Esophagus muscularis mucosa (tissue), 4 donors: ENCODE measurements around the gene TERT. TPM values are rescaled to one million over a fixed set of nuclear protein-coding genes. Genes with fewer than 3 reads are reported as not detected.
"Not testable (repeated sequence)": the region's sequence is repeated elsewhere in the genome, so short reads cannot be mapped to it uniquely, and the experiment has no call there.

Experiments
- DNase-seq: peaks from one replicate; pipeline ENCODE4 v3.0.0-alpha.2; 2017; ENCODE audit errors: extremely low spot score
- H3K27ac ChIP-seq, 4 donors: fragments of 200-600 bp; sonication (generic); replicated peaks in 1 of 4; 1 replicate in 3 of 4; 2 replicates in 1 of 4; pipeline ENCODE4 v1.5.1; 2016 to 2019; ENCODE audit warnings: mild to moderate bottlenecking in 1 of 4
- H3K27me3 ChIP-seq, 4 donors: fragments of 200-600 bp; sonication (generic); one replicate each; pipeline versions ENCODE4 v1.5.1 to v1.6.0; 2016 to 2019
- H3K36me3 ChIP-seq, 4 donors: fragments of 200-600 bp; sonication (generic); one replicate each; pipeline ENCODE4 v1.5.1; 2016 to 2019
- H3K4me1 ChIP-seq, 4 donors: fragments of 200-600 bp; sonication (generic); one replicate each; pipeline ENCODE4 v1.5.1; 2016 to 2019
- H3K4me3 ChIP-seq, 4 donors: fragments of 200-600 bp; sonication (generic); 1 replicate in 2 of 4; 2 replicates in 2 of 4; pipeline ENCODE4 v1.5.1; 2016 to 2019; ENCODE audit warnings: mild to moderate bottlenecking in 4 of 4, moderate library complexity in 1 of 4
- H3K9me3 ChIP-seq, 4 donors: fragments of 200-600 bp; sonication (generic); 1 replicate in 3 of 4; 2 replicates in 1 of 4; pipeline ENCODE4 v1.5.1; 2016 to 2019
- CTCF ChIP-seq, 3 experiments: fragments of 200-600 bp in 2 of 3; fragments of 450-650 bp in 1 of 3; sonication (generic) in 2 of 3; IDR thresholded peaks; one replicate each; pipeline ENCODE4 v1.5.1; 2017 to 2019; ENCODE audit warnings: antibody characterized with exemption in 3 of 3, mild to moderate bottlenecking in 2 of 3, moderate library complexity in 1 of 3
- EP300 ChIP-seq: sonication (generic); formaldehyde crosslinking; IDR thresholded peaks from one replicate; pipeline ENCODE4 v1.6.1; 2017; ENCODE audit warnings: antibody characterized with exemption
- POLR2A ChIP-seq: fragments of 450-650 bp; IDR thresholded peaks from one replicate; pipeline ENCODE4 v1.6.1; 2017; ENCODE audit warnings: antibody characterized with exemption, moderate library complexity, mild to moderate bottlenecking, low read depth
- POLR2AphosphoS5 ChIP-seq, 2 donors: sonication (generic); formaldehyde crosslinking; IDR thresholded peaks; one replicate each; pipeline ENCODE4 v1.6.1; 2017; ENCODE audit warnings: antibody characterized with exemption in 2 of 2
- WGBS: methylation state at CpG from one replicate; pipeline ENCODE4 v1.1.5; 2018; 5-methylcytosine and 5-hydroxymethylcytosine counted together
- intact Hi-C: fragments of 100-400 bp; cut with DNase I; formaldehyde crosslinking; loops from one replicate; pipeline ENCODE4 v1.15.1; 2023
- total RNA-seq, 4 donors: library from RNA; depleted of rRNA; stranded (reverse); fragments of >200 nt; gene quantifications; one replicate each; pipeline versions ENCODE4 v1.1.0 to v1.2.1, GENCODE V29; 2016

The TERT gene
- total RNA-seq, 4 donors from 2014 or later, result not detected

GRCh38 chr5:1341863-1342262, 47.0 kb upstream of the TERT start:
- TF ChIP-seq POLR2A, result no peak
- no peak for TF ChIP-seq EP300
- no peak for TF ChIP-seq POLR2AphosphoS5 (IDR thresholded peaks at IDR 0.05)
- TF ChIP-seq CTCF (IDR thresholded peaks at IDR 0.05), result no peak
- Histone ChIP-seq H3K4me1 (peaks cover 18 to 36% (median 30%) of the 10 kb centered on the region in 4 donors), H3K27ac (no peak overlapping the region), H3K27me3 (no peaks in the 10 kb centered on the region), H3K9me3 (no peaks in the 10 kb centered on the region), H3K4me3 (no peak overlapping the region), H3K36me3 (peaks cover 53 to 66% (median 58%) of the 10 kb centered on the region in 4 donors)
- WGBS, result 93% methylated on average over 15 of the region's 15 CpGs
- DNase-seq, result no peak
- intact Hi-C loops, result loop anchor here (10.0 kb wide), 2 partner anchors 303 to 463 kb away; partner anchors contain the start of gene NDUFS6

GRCh38 chr5:1339818-1340210, 44.9 kb upstream of the TERT start:
- H3K36me3 ChIP-seq, result peaks cover 71 to 87% (median 79%) of the 10 kb centered on the region in 4 donors
- H3K9me3 ChIP-seq, DNase-seq, H3K27ac ChIP-seq, H3K27me3 ChIP-seq, H3K4me3 ChIP-seq: not testable (repeated sequence)
- peaks cover 8 to 25% (median 19%) of the 10 kb centered on the region in 4 donors for H3K4me1 ChIP-seq
- intact Hi-C loops, result loop anchor here (10.0 kb wide), 2 partner anchors 305 to 465 kb away; partner anchors contain the start of gene NDUFS6
- WGBS, result 94% methylated on average over 17 of the region's 17 CpGs

- intact Hi-C loops, H3K4me3 ChIP-seq, DNase-seq, H3K27me3 ChIP-seq, H3K9me3 ChIP-seq, H3K27ac ChIP-seq: not testable (repeated sequence)
- 95% methylated on average over 15 of the region's 34 CpGs for WGBS
- H3K4me1 ChIP-seq, result peaks cover 8 to 23% (median 17%) of the 10 kb centered on the region in 4 donors
- peaks cover 75 to 92% (median 84%) of the 10 kb centered on the region in 4 donors for H3K36me3 ChIP-seq
Observed at GRCh38 chr5:1339139-1339817, 44.4 kb upstream of the TERT start.

GRCh38 chr5:1338506-1339070, 43.7 kb upstream of the TERT start:
- intact Hi-C loops, result no loop called here
- H3K27ac ChIP-seq, result no peak overlapping the region
- H3K36me3 ChIP-seq, result peaks cover 82 to 99% (median 91%) of the 10 kb centered on the region in 4 donors
- no peak overlapping the region for H3K4me3 ChIP-seq
- H3K9me3 ChIP-seq, result no peaks in the 10 kb centered on the region
- TF ChIP-seq EP300 (no peak), POLR2AphosphoS5 (IDR thresholded peaks at IDR 0.05) (no peak), CTCF (IDR thresholded peaks at IDR 0.05) (no peak), POLR2A (no peak)
- no peak for DNase-seq
- H3K27me3 ChIP-seq, result no peaks in the 10 kb centered on the region
- 87% methylated on average over 14 of the region's 22 CpGs for WGBS
- H3K4me1 ChIP-seq, result peaks cover 3 to 16% (median 10%) of the 10 kb centered on the region in 4 donors

GRCh38 chr5:1338196-1338490, 43.3 kb upstream of the TERT start:
- Histone ChIP-seq H3K4me3 (no peak overlapping the region), H3K36me3 (peaks cover 81 to 100% (median 95%) of the 10 kb centered on the region in 4 donors), H3K4me1 (peaks cover 0 to 11% (median 6%) of the 10 kb centered on the region in 4 donors), H3K27ac (no peak overlapping the region), H3K27me3 (no peaks in the 10 kb centered on the region), H3K9me3 (no peaks in the 10 kb centered on the region)
- intact Hi-C loops, result no loop called here
- WGBS, result 86% methylated on average over 12 of the region's 12 CpGs
- TF ChIP-seq EP300, result no peak
- no peak for TF ChIP-seq POLR2AphosphoS5 (IDR thresholded peaks at IDR 0.05)
- no peak for TF ChIP-seq POLR2A
- TF ChIP-seq CTCF (IDR thresholded peaks at IDR 0.05), result no peak
- DNase-seq, result no peak
